GM19397 (cell line): ENCODE data around the gene KNOP1.
"Not testable (repeated sequence)": the region's sequence is repeated elsewhere in the genome, so short reads cannot be mapped to it uniquely, and the experiment has no call there.

Experiments used
- ATAC-seq: cut with Tn5 transposase; IDR thresholded peaks from one replicate; pipeline ENCODE4 v1.9.1; 2021; ENCODE audit warnings: mild to moderate bottlenecking, moderate library complexity; ENCODE audit not compliant: unreplicated experiment

KNOP1 gene

DNA sequence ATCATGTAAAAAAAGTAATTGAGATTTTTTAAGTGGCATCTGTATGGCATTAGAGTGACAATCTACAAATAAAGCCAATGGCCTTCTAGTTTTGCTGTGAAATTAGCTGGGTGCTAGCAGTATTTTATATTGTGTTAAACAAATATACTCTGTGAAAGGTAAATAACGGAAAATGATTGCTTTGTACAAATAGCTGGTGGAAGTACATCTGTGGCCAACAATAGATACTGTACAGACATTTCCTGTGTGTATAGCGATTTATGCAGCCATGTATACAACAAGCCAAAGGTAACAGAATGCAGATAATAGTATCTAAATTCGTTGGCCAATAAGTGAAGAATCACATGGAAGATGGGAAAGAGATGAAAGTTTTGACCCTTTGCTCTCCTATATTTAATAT is 26.6 kb upstream of the KNOP1 start:
- no peak for ATAC-seq

DNA sequence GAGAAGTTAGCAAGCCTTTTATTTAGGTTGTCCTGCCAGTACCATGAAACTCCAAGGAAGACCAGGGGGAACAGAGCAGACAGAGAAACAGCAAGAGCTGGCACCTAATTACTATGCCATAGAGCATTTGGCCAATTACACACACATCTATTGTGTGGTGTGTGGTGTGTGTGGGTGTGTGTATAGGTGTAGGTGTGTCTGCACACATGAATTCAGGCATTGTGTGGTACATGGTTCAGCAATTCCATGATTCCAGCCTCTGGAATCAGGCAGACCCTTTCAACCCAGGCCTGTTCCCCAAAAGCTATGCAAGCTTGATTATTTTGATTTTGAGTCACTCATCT is 25.8 kb upstream of the KNOP1 start:
- ATAC-seq: no peak

GRCh38 chr16:19741354-19741753 is 23.3 kb upstream of the KNOP1 start:
- no peak for ATAC-seq

- no peak for ATAC-seq
Measured at GRCh38 chr16:19737306-19738038, 19.4 kb upstream of the KNOP1 start.

DNA sequence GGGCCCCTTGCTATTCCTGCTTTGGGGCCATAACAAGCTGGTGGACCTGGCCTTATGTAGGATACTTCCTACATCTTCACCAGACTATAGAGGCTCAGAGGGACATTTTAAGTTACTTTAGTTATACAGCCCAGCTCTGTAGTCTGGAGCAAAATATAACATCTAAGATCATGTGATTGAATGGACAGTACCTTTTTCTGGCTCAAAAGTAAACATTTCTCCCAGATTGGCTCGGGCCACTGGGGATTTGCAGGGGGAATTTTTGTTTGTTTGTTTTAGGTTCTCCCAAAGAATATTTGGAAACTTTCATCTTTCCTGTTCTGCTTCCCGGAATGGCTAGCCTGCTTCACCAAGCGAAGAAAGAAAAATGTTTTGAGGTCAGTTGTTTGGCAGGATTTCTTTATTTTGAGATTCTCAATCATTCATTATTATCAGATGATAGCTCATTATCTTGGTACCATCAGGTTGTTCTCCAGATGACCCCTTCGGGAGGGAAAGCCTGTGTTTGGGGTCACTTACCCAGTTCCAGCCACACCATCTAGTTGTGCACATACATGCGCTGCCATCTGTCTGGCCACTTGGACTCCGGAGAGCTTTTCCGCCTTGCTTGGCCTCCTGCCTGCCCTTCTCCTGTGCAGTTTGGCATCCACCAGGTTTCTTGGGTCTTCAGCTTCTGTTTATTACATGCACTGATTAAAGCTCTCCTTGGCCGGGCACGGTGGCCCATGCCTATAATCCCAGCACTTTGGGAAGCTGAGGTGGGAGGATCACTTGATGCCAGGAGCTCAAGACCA is 17.2 kb upstream of the KNOP1 start:
- ATAC-seq: no peak

GRCh38 chr16:19733551-19733950 is 15.5 kb upstream of the KNOP1 start:
- ATAC-seq: no peak

- no peak for ATAC-seq
Measured at GRCh38 chr16:19728636-19728965, 10.6 kb upstream of the KNOP1 start.

DNA sequence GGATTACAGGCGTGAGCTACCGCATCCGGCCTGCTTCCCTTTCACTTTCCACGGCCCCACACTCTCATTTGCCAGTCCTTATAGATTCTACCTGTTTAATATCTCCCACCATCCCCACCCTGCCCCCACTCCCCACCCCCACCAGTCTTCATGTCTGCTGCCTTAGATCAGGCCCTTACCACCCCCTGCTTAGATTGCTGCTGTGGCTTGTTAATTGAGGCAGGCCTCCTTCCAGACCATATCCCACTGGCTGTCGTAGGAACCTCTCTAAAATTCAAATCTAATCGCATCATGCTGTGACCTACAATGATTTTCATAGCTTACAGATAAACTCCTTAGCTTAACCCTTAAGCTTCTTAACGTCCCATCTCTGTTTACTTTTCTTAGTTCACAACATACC is 5.0 kb upstream of the KNOP1 start:
- no peak for ATAC-seq

GRCh38 chr16:19722269-19722952 is 4.4 kb upstream of the KNOP1 start:
- ATAC-seq: no peak

DNA sequence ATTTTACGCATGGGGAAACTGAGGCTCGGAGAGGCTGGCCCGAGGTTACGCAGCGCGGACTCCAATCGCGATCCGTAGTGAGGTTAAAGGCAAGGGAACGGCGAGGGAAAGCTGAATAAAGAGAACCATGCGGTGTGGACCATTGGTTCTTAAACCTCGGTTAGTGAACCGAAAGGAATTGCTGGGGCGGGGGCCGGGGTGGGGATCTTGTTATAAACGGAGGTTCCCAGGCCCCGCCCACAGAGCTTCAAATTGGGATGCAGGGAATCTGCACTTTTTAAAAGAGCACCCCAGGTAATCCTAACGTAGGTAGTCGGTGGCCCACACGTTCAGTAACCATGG is 568 bp upstream of the KNOP1 start:
- no peak for ATAC-seq

DNA sequence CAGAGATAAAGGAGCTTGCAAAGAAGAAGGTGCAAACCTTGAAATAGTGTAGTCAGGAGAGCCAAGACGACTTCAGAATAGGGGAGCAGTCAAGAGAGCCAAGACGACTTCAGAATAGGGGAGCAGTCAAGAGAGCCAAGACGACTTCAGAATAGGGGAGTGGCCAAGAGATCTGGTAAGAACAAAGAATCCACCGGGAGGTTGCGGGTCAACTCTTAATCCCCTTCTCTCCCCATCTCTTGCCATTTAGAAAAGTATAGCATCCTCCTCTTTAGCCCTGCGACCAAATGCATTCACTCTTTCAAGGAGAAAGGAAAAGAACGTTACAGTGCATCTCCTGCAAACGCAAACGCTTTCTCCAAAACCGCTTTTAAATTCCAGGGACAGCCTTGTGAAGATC is 713 bp downstream of the KNOP1 start:
- no peak for ATAC-seq

- not testable (repeated sequence) for ATAC-seq
Measured at GRCh38 chr16:19716728-19717127, 1.3 kb downstream of the KNOP1 start.

- no peak for ATAC-seq
Measured at GRCh38 chr16:19716183-19716582, 1.8 kb downstream of the KNOP1 start.

DNA sequence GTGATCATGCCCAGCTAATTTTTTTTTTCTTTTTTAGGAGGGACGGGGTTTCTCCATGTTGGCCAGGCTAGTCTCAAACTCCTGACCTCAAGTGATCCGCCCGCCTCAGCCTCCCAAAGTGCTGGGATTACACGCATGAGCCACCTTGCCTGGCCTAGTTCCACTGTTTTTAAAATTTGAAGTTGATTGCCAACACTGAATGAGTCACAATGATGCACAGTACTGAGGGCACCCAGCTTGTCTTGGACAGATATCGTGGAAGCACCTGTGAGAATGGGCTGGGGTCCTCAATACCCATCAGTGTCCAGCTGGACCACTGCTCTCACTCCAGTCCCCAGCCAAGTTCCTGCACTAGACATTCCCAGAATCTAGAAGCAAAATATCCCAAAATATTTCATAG is 2.5 kb downstream of the KNOP1 start:
- ATAC-seq: no peak

GRCh38 chr16:19713697-19714096 is 4.3 kb downstream of the KNOP1 start:
- ATAC-seq: no peak

DNA sequence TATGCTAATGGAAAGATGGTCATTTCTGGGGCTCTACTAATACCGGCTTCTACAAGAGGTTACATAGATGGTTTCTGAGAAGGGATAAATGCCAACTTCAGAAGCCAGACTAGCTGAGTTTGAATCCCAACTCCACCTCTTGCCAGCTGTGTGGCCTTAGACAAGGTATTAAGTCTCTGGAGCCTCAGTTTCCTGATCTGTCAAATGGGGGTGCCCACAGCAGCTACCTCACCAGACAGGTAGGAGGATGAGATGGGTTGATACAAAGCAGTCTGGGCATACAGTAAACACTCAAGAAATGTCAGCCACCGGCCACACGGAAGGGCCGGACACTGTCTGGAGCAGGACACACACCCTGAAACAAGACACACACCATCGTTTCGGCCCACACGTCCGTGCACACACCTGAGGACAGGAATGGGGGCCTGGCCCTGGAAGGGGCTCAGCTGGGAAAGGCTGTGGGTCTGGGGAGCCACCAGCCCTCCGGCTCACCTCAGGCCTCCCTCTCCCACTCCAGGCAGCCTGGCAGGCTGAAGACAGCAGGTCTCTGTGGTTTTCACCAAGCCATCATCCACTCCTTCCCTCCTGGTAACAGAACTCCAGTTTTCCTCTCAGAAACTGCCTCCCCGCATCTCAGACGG is 5.5 kb downstream of the KNOP1 start:
- no peak for ATAC-seq

DNA sequence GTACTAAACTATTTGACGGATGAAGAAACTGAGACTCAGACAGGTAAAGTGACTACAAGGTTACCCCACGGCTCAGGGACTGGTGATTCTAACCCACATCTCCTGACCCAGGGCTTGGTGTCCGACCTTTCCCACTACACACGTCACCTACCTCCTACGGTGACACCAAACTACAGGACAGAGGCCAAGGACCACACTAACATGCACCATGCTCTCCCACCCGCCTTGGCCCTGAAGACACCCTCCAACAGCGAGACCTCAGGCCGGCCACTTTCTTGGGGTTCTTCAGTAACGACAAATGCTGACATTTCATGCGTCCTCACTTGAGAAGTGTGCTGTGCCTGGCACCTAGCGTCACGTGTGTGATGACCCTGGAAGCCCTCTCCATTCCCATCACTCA is 6.4 kb downstream of the KNOP1 start:
- no peak for ATAC-seq

DNA sequence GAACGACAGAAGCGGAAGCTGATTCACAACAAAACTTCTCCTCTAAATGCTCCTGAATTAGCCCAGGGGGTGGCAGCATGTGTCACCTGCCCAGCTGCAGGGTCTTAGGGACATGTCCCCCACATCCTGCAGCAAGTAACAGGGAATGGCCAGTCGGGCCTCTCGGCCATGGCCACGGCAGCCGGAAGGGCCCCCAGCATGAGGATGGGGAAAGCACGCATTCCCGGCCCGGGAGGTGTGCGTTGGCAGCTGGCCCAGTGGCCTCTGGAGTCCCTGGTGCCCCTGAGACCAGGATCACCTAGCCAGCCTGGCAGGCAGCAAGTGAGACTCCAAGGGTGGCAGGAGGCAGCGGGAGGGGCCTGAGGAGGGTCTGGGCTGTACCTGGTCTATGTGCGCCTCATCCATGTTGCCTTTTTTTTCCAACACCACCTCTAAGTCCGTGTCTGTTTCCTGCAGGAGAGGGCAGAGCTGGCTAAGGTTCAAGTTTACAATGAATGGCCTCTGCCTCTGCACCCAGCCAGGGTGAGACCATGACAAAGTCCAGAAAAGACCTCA is 7.0 kb downstream of the KNOP1 start:
- no peak for ATAC-seq

DNA sequence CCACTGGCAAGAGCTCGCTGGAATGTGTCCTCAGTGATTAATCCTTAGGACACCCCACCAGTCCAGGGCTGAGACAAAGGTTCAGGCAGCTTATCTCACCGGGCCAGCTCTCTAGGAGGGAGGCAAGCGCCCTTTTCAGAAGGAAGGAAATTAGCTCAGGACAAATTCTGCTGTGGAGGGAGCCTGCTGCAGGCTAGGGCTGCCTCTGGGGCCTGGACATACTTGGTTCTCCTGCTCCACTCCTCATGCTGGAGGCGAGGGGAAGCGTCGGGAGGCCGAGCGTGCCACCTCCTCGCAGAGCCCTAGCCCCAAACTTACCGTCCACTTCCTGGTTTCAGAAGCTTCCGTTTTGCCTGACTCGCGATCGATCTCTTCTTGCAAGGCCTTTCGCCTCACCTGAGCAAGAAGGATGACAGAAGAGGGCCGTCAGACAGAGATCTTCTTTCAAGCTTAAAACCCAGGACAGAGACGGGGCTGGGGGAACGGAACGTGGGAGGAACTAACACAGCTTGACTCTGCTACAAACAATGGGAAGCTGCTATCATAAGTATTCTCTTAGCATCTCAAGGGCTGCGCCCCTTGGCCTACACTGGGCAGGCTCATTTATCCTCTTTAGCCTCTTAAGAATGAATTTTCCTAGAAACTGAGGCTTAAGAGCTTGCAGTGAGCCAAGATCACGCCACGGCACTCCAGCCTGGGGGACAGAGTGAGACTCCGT is 7.7 kb downstream of the KNOP1 start:
- no peak for ATAC-seq

DNA sequence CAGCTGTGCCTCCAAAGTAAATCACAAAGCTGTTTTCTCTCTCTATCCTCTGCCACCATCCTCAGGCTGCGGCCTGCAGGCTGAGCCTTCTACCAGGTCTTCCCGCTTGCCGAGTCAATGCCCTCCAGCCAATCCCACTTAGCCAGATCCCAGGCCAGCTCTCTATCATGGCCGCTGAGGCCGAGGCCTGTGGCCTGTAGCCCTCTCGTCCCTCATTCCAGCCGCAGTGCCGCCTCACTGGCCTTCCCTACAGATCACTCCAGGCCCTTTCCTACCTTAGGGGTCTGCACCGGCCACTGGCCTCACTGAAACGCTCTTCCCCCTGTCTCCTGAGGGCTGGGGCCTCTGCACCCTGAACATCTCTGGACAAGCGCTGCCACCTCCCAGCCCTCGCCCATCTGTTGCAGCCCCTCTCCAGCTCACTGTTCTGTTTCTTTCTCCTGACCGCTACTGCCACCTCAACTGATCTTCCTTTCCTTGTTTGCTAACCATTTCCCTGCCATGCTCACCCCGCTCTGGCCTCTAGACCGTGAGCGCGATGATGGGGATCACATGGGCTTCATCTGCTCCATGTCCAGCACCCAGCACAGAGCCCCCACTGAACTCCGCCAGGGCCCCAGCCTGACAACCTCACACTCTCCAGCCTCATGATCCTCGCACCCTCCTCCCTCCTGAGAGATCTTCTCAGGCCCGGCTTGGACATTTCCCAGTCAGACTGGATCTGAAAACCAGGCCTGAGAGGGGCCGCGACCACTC is 8.5 kb downstream of the KNOP1 start:
- ATAC-seq: no peak
